ENCODE results near the gene MINK1. TPM values are rescaled to one million over a fixed set of nuclear protein-coding genes. Genes with fewer than 3 reads are reported as not detected.

MINK1 gene
- total RNA-seq, 2 experiments from 2014 or later = 49.1 to 50.4 TPM

GRCh38 chr17:4892499-4893221 lies 59.5 kb downstream of the MINK1 start:
- Mint-ChIP-seq H3K36me3 (ENCODE audit: low read depth) (peaks cover 11% of the 10 kb centered on the region), H3K27me3 (ENCODE audit: low read depth) (no peaks in the 10 kb centered on the region), H3K4me1 (ENCODE audit: low read depth) (no peaks in the 10 kb centered on the region), H3K4me3 (no peak overlapping the region), H3K9me3 (no peaks in the 10 kb centered on the region), H3K27ac (no peak overlapping the region)
- DNase-seq = no peak
- CTCF ChIA-PET = no interaction called here
- intact Hi-C loops (cut with micrococcal nuclease) = no loop called here

GRCh38 chr17:4893272-4893671 lies 60.1 kb downstream of the MINK1 start:
- intact Hi-C loops (cut with micrococcal nuclease) = no loop called here
- Mint-ChIP-seq H3K36me3 (ENCODE audit: low read depth) (peaks cover 11% of the 10 kb centered on the region), H3K27me3 (ENCODE audit: low read depth) (no peaks in the 10 kb centered on the region), H3K4me1 (ENCODE audit: low read depth) (no peaks in the 10 kb centered on the region), H3K4me3 (no peak overlapping the region), H3K9me3 (no peaks in the 10 kb centered on the region), H3K27ac (no peak overlapping the region)
- DNase-seq = no peak
- CTCF ChIA-PET = no interaction called here

- H3K4me3 Mint-ChIP-seq = no peak overlapping the region
- DNase-seq = no peak
- H3K27me3 Mint-ChIP-seq (ENCODE audit: low read depth) = no peaks in the 10 kb centered on the region
- CTCF ChIA-PET = no interaction called here
- intact Hi-C loops (cut with micrococcal nuclease) = no loop called here
- peaks cover 11% of the 10 kb centered on the region for H3K36me3 Mint-ChIP-seq (ENCODE audit: low read depth)
- H3K9me3 Mint-ChIP-seq = no peaks in the 10 kb centered on the region
- no peak overlapping the region for H3K27ac Mint-ChIP-seq
- H3K4me1 Mint-ChIP-seq (ENCODE audit: low read depth) = peaks cover 6% of the 10 kb centered on the region
Observed at GRCh38 chr17:4893721-4894560, 60.8 kb downstream of the MINK1 start.

GRCh38 chr17:4895121-4895520 lies 62.0 kb downstream of the MINK1 start:
- peaks cover 9% of the 10 kb centered on the region for H3K36me3 Mint-ChIP-seq (ENCODE audit: low read depth)
- intact Hi-C loops (cut with micrococcal nuclease) = no loop called here
- CTCF ChIA-PET = no interaction called here

GRCh38 chr17:4895657-4896331 lies 62.7 kb downstream of the MINK1 start:
- H3K27ac Mint-ChIP-seq = no peak overlapping the region
- no peaks in the 10 kb centered on the region for H3K9me3 Mint-ChIP-seq
- H3K36me3 Mint-ChIP-seq (ENCODE audit: low read depth) = peaks cover 8% of the 10 kb centered on the region
- no peak overlapping the region for H3K4me3 Mint-ChIP-seq
- no peak for DNase-seq
- intact Hi-C loops (cut with micrococcal nuclease) = no loop called here
- no peaks in the 10 kb centered on the region for H3K27me3 Mint-ChIP-seq (ENCODE audit: low read depth)
- CTCF ChIA-PET = no interaction called here
- peaks cover 13% of the 10 kb centered on the region for H3K4me1 Mint-ChIP-seq (ENCODE audit: low read depth)

More at GRCh38 chr17:4895121-4895520, 62.0 kb downstream of the MINK1 start:
- DNase-seq = no peak
- Mint-ChIP-seq H3K27me3 (ENCODE audit: low read depth) (no peaks in the 10 kb centered on the region), H3K9me3 (no peaks in the 10 kb centered on the region), H3K27ac (no peak overlapping the region), H3K4me1 (ENCODE audit: low read depth) (peaks cover 11% of the 10 kb centered on the region), H3K4me3 (no peak overlapping the region)

- CTCF ChIA-PET = interaction anchor here (0.6 to 1.1 kb wide), 2 partner anchors 8 to 160 kb away, joined by 3 to 6 read pairs; no protein-coding TSS in a partner anchor
Observed at GRCh38 chr17:4896332-4897197, 63.4 kb downstream of the MINK1 start.

GRCh38 chr17:4897198-4897687 lies 64.1 kb downstream of the MINK1 start:
- Mint-ChIP-seq H3K27me3 (ENCODE audit: low read depth) (no peaks in the 10 kb centered on the region), H3K36me3 (ENCODE audit: low read depth) (peaks cover 8% of the 10 kb centered on the region), H3K27ac (no peak overlapping the region), H3K9me3 (no peaks in the 10 kb centered on the region), H3K4me1 (ENCODE audit: low read depth) (peaks cover 17% of the 10 kb centered on the region), H3K4me3 (no peak overlapping the region)
- no peak for DNase-seq
- CTCF ChIA-PET = interaction anchor here (0.6 to 1.1 kb wide), 2 partner anchors 9 to 161 kb away, joined by 3 to 6 read pairs; no protein-coding TSS in a partner anchor
- intact Hi-C loops (cut with micrococcal nuclease) = no loop called here

More at GRCh38 chr17:4896332-4897197, 63.4 kb downstream of the MINK1 start:
- Mint-ChIP-seq H3K9me3 (no peaks in the 10 kb centered on the region), H3K4me3 (no peak overlapping the region), H3K4me1 (ENCODE audit: low read depth) (peaks cover 15% of the 10 kb centered on the region), H3K36me3 (ENCODE audit: low read depth) (peaks cover 8% of the 10 kb centered on the region), H3K27me3 (ENCODE audit: low read depth) (no peaks in the 10 kb centered on the region), H3K27ac (no peak overlapping the region)
- no peak for DNase-seq
- intact Hi-C loops (cut with micrococcal nuclease) = no loop called here

GRCh38 chr17:4897785-4898184 lies 64.6 kb downstream of the MINK1 start:
- Mint-ChIP-seq H3K4me3 (no peak overlapping the region), H3K27me3 (ENCODE audit: low read depth) (no peaks in the 10 kb centered on the region), H3K36me3 (ENCODE audit: low read depth) (peaks cover 8% of the 10 kb centered on the region), H3K9me3 (no peaks in the 10 kb centered on the region), H3K4me1 (ENCODE audit: low read depth) (peaks cover 23% of the 10 kb centered on the region), H3K27ac (no peak overlapping the region)
- intact Hi-C loops (cut with micrococcal nuclease) = loop anchor here (2.0 kb wide), 2 partner anchors 43 to 167 kb away; partner anchors contain the start of genes MED11, RNF167 and SLC25A11
- no peak for DNase-seq
- CTCF ChIA-PET = no interaction called here

- Mint-ChIP-seq H3K4me1 (ENCODE audit: low read depth) (peaks cover 28% of the 10 kb centered on the region), H3K9me3 (no peaks in the 10 kb centered on the region), H3K36me3 (ENCODE audit: low read depth) (peaks cover 8% of the 10 kb centered on the region), H3K27me3 (ENCODE audit: low read depth) (no peaks in the 10 kb centered on the region), H3K4me3 (peak overlapping the region; percentile 57), H3K27ac (no peak overlapping the region)
- intact Hi-C loops (cut with micrococcal nuclease) = loop anchor here (2.0 kb wide), 2 partner anchors 42 to 168 kb away; partner anchors contain the start of genes MED11, RNF167 and SLC25A11
- CTCF ChIA-PET = interaction anchor here (0.8 to 1.1 kb wide), 2 partner anchors 108 to 110 kb away, joined by 3 to 4 read pairs; partner anchors contain the start of gene GLTPD2
- DNase-seq = no peak
Observed at GRCh38 chr17:4898351-4898750, 65.2 kb downstream of the MINK1 start.

- Mint-ChIP-seq H3K27me3 (ENCODE audit: low read depth) (no peaks in the 10 kb centered on the region), H3K4me1 (ENCODE audit: low read depth) (peaks cover 32% of the 10 kb centered on the region), H3K9me3 (no peaks in the 10 kb centered on the region), H3K36me3 (ENCODE audit: low read depth) (peaks cover 8% of the 10 kb centered on the region), H3K4me3 (peak overlapping the region; percentile 88), H3K27ac (no peak overlapping the region)
- intact Hi-C loops (cut with micrococcal nuclease) = loop anchor here (1.0 to 2.0 kb wide), 3 partner anchors 42 to 189 kb away; partner anchors contain the start of genes ARRB2, MED11, RNF167 and SLC25A11
- CTCF ChIA-PET = interaction anchor here (0.6 to 1.2 kb wide), 8 partner anchors 10 to 825 kb away, joined by 3 to 7 read pairs (median 4); partner anchors contain the start of genes GLTPD2, RNF167 and SLC25A11
- DNase-seq = no peak
Observed at GRCh38 chr17:4898927-4899326, 65.8 kb downstream of the MINK1 start.

All from activated naive CD4-positive, alpha-beta T cell treated with anti-CD3 and anti-CD28 coated beads for 36 hours (primary cell).